Immature natural killer cell (primary cell): Measurements from ENCODE around the gene CNPY1. TPM values are rescaled to one million over a fixed set of nuclear protein-coding genes. Genes with fewer than 3 reads are reported as not detected.
A peak's percentile ranks its signal among the peaks of the same experiment; 100 is the strongest.
"Not testable (repeated sequence)": the region's sequence is repeated elsewhere in the genome, so short reads cannot be mapped to it uniquely, and the experiment has no call there.

Experiments used
- DNase-seq, 3 donors: peaks; one replicate each; pipeline ENCODE4 v3.0.0; 2022; ENCODE audit warnings: mixed read lengths in 1 of 3
- H3K27ac Mint-ChIP-seq, 6 donors: one replicate each; pipeline ENCODE4 v1.8.0; 2020; ENCODE audit warnings: mixed read lengths in 6 of 6, mild to moderate bottlenecking in 5 of 6, inconsistent platforms in 4 of 6, moderate library complexity in 3 of 6
- H3K27me3 Mint-ChIP-seq, 3 donors: one replicate each; pipeline ENCODE4 v1.8.0; 2020 to 2021; ENCODE audit warnings: low read depth in 3 of 3, mild to moderate bottlenecking in 3 of 3, mixed read lengths in 3 of 3, moderate library complexity in 3 of 3, inconsistent platforms in 1 of 3
- H3K36me3 Mint-ChIP-seq, 3 donors: one replicate each; pipeline ENCODE4 v1.8.0; 2020; ENCODE audit warnings: mixed read lengths in 3 of 3, inconsistent platforms in 2 of 3, mild to moderate bottlenecking in 2 of 3
- H3K4me1 Mint-ChIP-seq, 2 donors: one replicate each; pipeline ENCODE4 v1.8.0; 2020; ENCODE audit warnings: inconsistent platforms in 2 of 2, mild to moderate bottlenecking in 2 of 2, mixed read lengths in 2 of 2, moderate library complexity in 1 of 2
- H3K4me3 Mint-ChIP-seq, 5 donors: one replicate each; pipeline ENCODE4 v1.8.0; 2020; ENCODE audit warnings: mild to moderate bottlenecking in 5 of 5, mixed read lengths in 5 of 5, inconsistent platforms in 3 of 5, moderate library complexity in 3 of 5
- H3K9me3 Mint-ChIP-seq, 6 donors: one replicate each; pipeline ENCODE4 v1.8.0; 2020; ENCODE audit warnings: mild to moderate bottlenecking in 6 of 6, mixed read lengths in 6 of 6, inconsistent platforms in 4 of 6, moderate library complexity in 3 of 6
- polyA plus RNA-seq, 3 donors: library from polyadenylated mRNA; unstranded; fragments of 300-500 nt; fragmentation: Illumina TruSeq; gene quantifications; one replicate each; pipeline ENCODE4 v1.2.3, GENCODE V29; 2021

The CNPY1 gene
- polyA plus RNA-seq, 3 donors from 2014 or later: not detected

GRCh38 chr7:155529346-155529745 lies 17.0 kb downstream of the CNPY1 start:
- DNase-seq: no peak
- H3K9me3 Mint-ChIP-seq: peaks cover 0 to under 1% (median 0%) of the 10 kb centered on the region in 6 donors
- H3K36me3 Mint-ChIP-seq: no peaks in the 10 kb centered on the region
- no peak overlapping the region for H3K4me3 Mint-ChIP-seq
- peaks cover 17% of the 10 kb centered on the region in 2 donors for H3K4me1 Mint-ChIP-seq
- H3K27me3 Mint-ChIP-seq: peaks cover 18 to 33% (median 31%) of the 10 kb centered on the region in 3 donors
- H3K27ac Mint-ChIP-seq: no peak overlapping the region

- Mint-ChIP-seq H3K27me3 (peaks cover 14 to 24% (median 21%) of the 10 kb centered on the region in 3 donors), H3K36me3 (no peaks in the 10 kb centered on the region), H3K4me1 (peaks cover 2 to 3% of the 10 kb centered on the region in 2 donors), H3K4me3 (no peak overlapping the region), H3K9me3 (no peaks in the 10 kb centered on the region), H3K27ac (no peak overlapping the region)
- DNase-seq: no peak
Measured at GRCh38 chr7:155527664-155528063, 18.7 kb downstream of the CNPY1 start.

- Mint-ChIP-seq H3K9me3 (no peaks in the 10 kb centered on the region), H3K27ac (no peak overlapping the region), H3K4me3 (no peak overlapping the region), H3K4me1 (no peaks in the 10 kb centered on the region), H3K27me3 (peaks cover 13 to 22% (median 17%) of the 10 kb centered on the region in 3 donors), H3K36me3 (no peaks in the 10 kb centered on the region)
- no peak for DNase-seq
Measured at GRCh38 chr7:155526225-155526624, 20.1 kb downstream of the CNPY1 start.

GRCh38 chr7:155524018-155524556 lies 22.3 kb downstream of the CNPY1 start:
- H3K27me3 Mint-ChIP-seq: peaks cover 10 to 17% (median 16%) of the 10 kb centered on the region in 3 donors
- no peak overlapping the region for H3K4me3 Mint-ChIP-seq
- DNase-seq: peak in 1 of 3 donors; percentile 32
- H3K27ac Mint-ChIP-seq: no peak overlapping the region
- no peaks in the 10 kb centered on the region for H3K36me3 Mint-ChIP-seq
- H3K4me1 Mint-ChIP-seq: no peaks in the 10 kb centered on the region
- H3K9me3 Mint-ChIP-seq: no peaks in the 10 kb centered on the region

- H3K27me3 Mint-ChIP-seq: peaks cover 10 to 18% (median 17%) of the 10 kb centered on the region in 3 donors
- no peak overlapping the region for H3K4me3 Mint-ChIP-seq
- H3K27ac Mint-ChIP-seq: no peak overlapping the region
- no peak for DNase-seq
- H3K9me3 Mint-ChIP-seq: no peaks in the 10 kb centered on the region
- no peaks in the 10 kb centered on the region for H3K36me3 Mint-ChIP-seq
- no peaks in the 10 kb centered on the region for H3K4me1 Mint-ChIP-seq
Measured at GRCh38 chr7:155523168-155523675, 23.1 kb downstream of the CNPY1 start.

GRCh38 chr7:155521743-155522398 lies 24.5 kb downstream of the CNPY1 start:
- H3K9me3 Mint-ChIP-seq: no peaks in the 10 kb centered on the region
- H3K27me3 Mint-ChIP-seq: peaks cover 10 to 18% (median 17%) of the 10 kb centered on the region in 3 donors
- H3K4me1 Mint-ChIP-seq: no peaks in the 10 kb centered on the region
- no peak overlapping the region for H3K27ac Mint-ChIP-seq
- no peaks in the 10 kb centered on the region for H3K36me3 Mint-ChIP-seq
- H3K4me3 Mint-ChIP-seq: no peak overlapping the region
- no peak for DNase-seq

- no peaks in the 10 kb centered on the region for H3K4me1 Mint-ChIP-seq
- H3K27me3 Mint-ChIP-seq: peaks cover 9 to 17% (median 13%) of the 10 kb centered on the region in 3 donors
Measured at GRCh38 chr7:155521007-155521742, 25.2 kb downstream of the CNPY1 start.

GRCh38 chr7:155520114-155520513 lies 26.2 kb downstream of the CNPY1 start:
- DNase-seq: no peak
- peaks cover 8 to 19% (median 9%) of the 10 kb centered on the region in 3 donors for H3K27me3 Mint-ChIP-seq
- H3K4me1 Mint-ChIP-seq: no peaks in the 10 kb centered on the region
- H3K27ac Mint-ChIP-seq: no peak overlapping the region
- no peaks in the 10 kb centered on the region for H3K9me3 Mint-ChIP-seq
- no peaks in the 10 kb centered on the region for H3K36me3 Mint-ChIP-seq
- H3K4me3 Mint-ChIP-seq: no peak overlapping the region

More at GRCh38 chr7:155521007-155521742, 25.2 kb downstream of the CNPY1 start:
- no peak for DNase-seq
- no peaks in the 10 kb centered on the region for H3K9me3 Mint-ChIP-seq
- no peak overlapping the region for H3K4me3 Mint-ChIP-seq
- no peaks in the 10 kb centered on the region for H3K36me3 Mint-ChIP-seq
- H3K27ac Mint-ChIP-seq: no peak overlapping the region

GRCh38 chr7:155519358-155519757 lies 27.0 kb downstream of the CNPY1 start:
- H3K9me3 Mint-ChIP-seq, H3K4me3 Mint-ChIP-seq, H3K27ac Mint-ChIP-seq, DNase-seq, H3K36me3 Mint-ChIP-seq, H3K4me1 Mint-ChIP-seq: not testable (repeated sequence)
- peaks cover 7 to 19% (median 8%) of the 10 kb centered on the region in 3 donors for H3K27me3 Mint-ChIP-seq

- no peaks in the 10 kb centered on the region for H3K36me3 Mint-ChIP-seq
- H3K27ac Mint-ChIP-seq: no peak overlapping the region
- no peak for DNase-seq
- H3K9me3 Mint-ChIP-seq: no peaks in the 10 kb centered on the region
- H3K4me1 Mint-ChIP-seq: no peaks in the 10 kb centered on the region
- H3K4me3 Mint-ChIP-seq: no peak overlapping the region
- peaks cover 4 to 19% (median 14%) of the 10 kb centered on the region in 3 donors for H3K27me3 Mint-ChIP-seq
Measured at GRCh38 chr7:155518633-155519032, 27.7 kb downstream of the CNPY1 start.

GRCh38 chr7:155517969-155518368 lies 28.4 kb downstream of the CNPY1 start:
- no peak for DNase-seq
- H3K4me1 Mint-ChIP-seq: no peaks in the 10 kb centered on the region
- H3K4me3 Mint-ChIP-seq: no peak overlapping the region
- H3K27me3 Mint-ChIP-seq: peaks cover 4 to 21% (median 12%) of the 10 kb centered on the region in 3 donors
- no peaks in the 10 kb centered on the region for H3K9me3 Mint-ChIP-seq
- H3K36me3 Mint-ChIP-seq: no peaks in the 10 kb centered on the region
- no peak overlapping the region for H3K27ac Mint-ChIP-seq

GRCh38 chr7:155517452-155517851 lies 28.9 kb downstream of the CNPY1 start:
- Mint-ChIP-seq H3K27ac (no peak overlapping the region), H3K4me3 (no peak overlapping the region), H3K4me1 (no peaks in the 10 kb centered on the region), H3K36me3 (no peaks in the 10 kb centered on the region), H3K9me3 (no peaks in the 10 kb centered on the region), H3K27me3 (peaks cover 4 to 26% (median 12%) of the 10 kb centered on the region in 3 donors)
- DNase-seq: no peak

- Mint-ChIP-seq H3K4me1 (no peaks in the 10 kb centered on the region), H3K27ac (no peak overlapping the region), H3K36me3 (no peaks in the 10 kb centered on the region), H3K27me3 (peaks cover 6 to 35% (median 12%) of the 10 kb centered on the region in 3 donors), H3K4me3 (no peak overlapping the region), H3K9me3 (no peaks in the 10 kb centered on the region)
- no peak for DNase-seq
Measured at GRCh38 chr7:155516466-155516865, 29.9 kb downstream of the CNPY1 start.

GRCh38 chr7:155515318-155515717 lies 31.0 kb downstream of the CNPY1 start:
- Mint-ChIP-seq H3K27ac (no peak overlapping the region), H3K27me3 (peaks cover 14 to 38% (median 17%) of the 10 kb centered on the region in 3 donors), H3K9me3 (no peaks in the 10 kb centered on the region), H3K36me3 (no peaks in the 10 kb centered on the region), H3K4me3 (no peak overlapping the region), H3K4me1 (peaks cover 0 to 3% of the 10 kb centered on the region in 2 donors)
- no peak for DNase-seq
